Prostate gland (tissue), 2 donors: Measurements from ENCODE around the gene DEFB125. TPM values are rescaled to one million over a fixed set of nuclear protein-coding genes. Genes with fewer than 3 reads are reported as not detected.
"Not testable (repeated sequence)": the region's sequence is repeated elsewhere in the genome, so short reads cannot be mapped to it uniquely, and the experiment has no call there.

ENCODE experiments used
- DNase-seq: peaks from one replicate; pipeline ENCODE4 v3.0.0-alpha.2; 2019; ENCODE audit warnings: low spot score
- H3K27ac ChIP-seq, 2 donors: fragments of 200-600 bp; sonication (generic); 2 replicates each; pipeline ENCODE4 v1.5.1; 2017 to 2019
- H3K27me3 ChIP-seq: fragments of 200-600 bp; sonication (generic); replicated peaks from 2 replicates; pipeline ENCODE4 v1.5.1; 2019; ENCODE audit not compliant: insufficient read depth
- H3K36me3 ChIP-seq, 2 donors: fragments of 200-600 bp; sonication (generic); 1 replicate in 1 of 2; 2 replicates in 1 of 2; pipeline versions ENCODE4 v1.5.1 to v1.8.1; 2017 to 2019
- H3K4me1 ChIP-seq: fragments of 200-600 bp; sonication (generic); replicated peaks from 2 replicates; pipeline ENCODE4 v1.5.1; 2019
- H3K4me3 ChIP-seq, 2 donors: fragments of 200-600 bp; sonication (generic); 2 replicates each; pipeline ENCODE4 v1.5.1; 2017 to 2019
- H3K9me3 ChIP-seq: fragments of 200-600 bp; sonication (generic); 2 replicates; pipeline ENCODE4 v1.5.1; 2017
- POLR2A ChIP-seq: fragments of 450-650 bp; IDR thresholded peaks from one replicate; pipeline ENCODE4 v1.6.1; 2016; ENCODE audit warnings: antibody characterized with exemption, mild to moderate bottlenecking
- POLR2AphosphoS5 ChIP-seq: sonication (generic); formaldehyde crosslinking; IDR thresholded peaks from one replicate; pipeline ENCODE4 v1.6.1; 2017; ENCODE audit warnings: antibody characterized with exemption
- WGBS: methylation state at CpG from one replicate; pipeline ENCODE4 v1.1.5; 2018; 5-methylcytosine and 5-hydroxymethylcytosine counted together
- intact Hi-C: fragments of 100-400 bp; cut with DNase I; formaldehyde crosslinking; loops from one replicate; pipeline ENCODE4 v1.14.2; 2022
- total RNA-seq, 2 donors: library from RNA; depleted of rRNA; stranded (reverse); fragments of >200 nt; gene quantifications; one replicate each; pipeline ENCODE4 v1.1.0, GENCODE V29; 2016
- TF ChIP-seq, protein P1 (sequence below), 4 experiments: fragments of 200-600 bp in 2 of 4; fragments of 450-650 bp in 2 of 4; sonication (generic) in 2 of 4; IDR thresholded peaks; 1 replicate in 3 of 4; 2 replicates in 1 of 4; pipeline ENCODE4 v1.5.1; 2016 to 2019; ENCODE audit warnings: antibody characterized with exemption in 4 of 4, mild to moderate bottlenecking in 2 of 4, moderate library complexity in 2 of 4

Gene DEFB125
- total RNA-seq, 2 donors from 2014 or later: not detected

GRCh38 chr20:101975-102374 is 14.5 kb downstream of the DEFB125 start:
- Histone ChIP-seq H3K27me3 (no peaks in the 10 kb centered on the region), H3K27ac (no peak overlapping the region), H3K4me1 (no peaks in the 10 kb centered on the region), H3K36me3 (no peaks in the 10 kb centered on the region), H3K4me3 (no peak overlapping the region), H3K9me3 (no peaks in the 10 kb centered on the region)
- TF ChIP-seq POLR2AphosphoS5 (no peak), POLR2A (no peak)
- TF ChIP-seq, protein P1, sequence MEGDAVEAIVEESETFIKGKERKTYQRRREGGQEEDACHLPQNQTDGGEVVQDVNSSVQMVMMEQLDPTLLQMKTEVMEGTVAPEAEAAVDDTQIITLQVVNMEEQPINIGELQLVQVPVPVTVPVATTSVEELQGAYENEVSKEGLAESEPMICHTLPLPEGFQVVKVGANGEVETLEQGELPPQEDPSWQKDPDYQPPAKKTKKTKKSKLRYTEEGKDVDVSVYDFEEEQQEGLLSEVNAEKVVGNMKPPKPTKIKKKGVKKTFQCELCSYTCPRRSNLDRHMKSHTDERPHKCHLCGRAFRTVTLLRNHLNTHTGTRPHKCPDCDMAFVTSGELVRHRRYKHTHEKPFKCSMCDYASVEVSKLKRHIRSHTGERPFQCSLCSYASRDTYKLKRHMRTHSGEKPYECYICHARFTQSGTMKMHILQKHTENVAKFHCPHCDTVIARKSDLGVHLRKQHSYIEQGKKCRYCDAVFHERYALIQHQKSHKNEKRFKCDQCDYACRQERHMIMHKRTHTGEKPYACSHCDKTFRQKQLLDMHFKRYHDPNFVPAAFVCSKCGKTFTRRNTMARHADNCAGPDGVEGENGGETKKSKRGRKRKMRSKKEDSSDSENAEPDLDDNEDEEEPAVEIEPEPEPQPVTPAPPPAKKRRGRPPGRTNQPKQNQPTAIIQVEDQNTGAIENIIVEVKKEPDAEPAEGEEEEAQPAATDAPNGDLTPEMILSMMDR (IDR thresholded peaks at IDR 0.05): no peak
- intact Hi-C loops: no loop called here
- no peak for DNase-seq

GRCh38 chr20:103456-103855 is 16.0 kb downstream of the DEFB125 start:
- no peak overlapping the region for H3K27ac ChIP-seq
- TF ChIP-seq, protein P1 (IDR thresholded peaks at IDR 0.05): no peak
- TF ChIP-seq POLR2AphosphoS5 (no peak), POLR2A (no peak)
- H3K27me3 ChIP-seq: no peaks in the 10 kb centered on the region
- 87% methylated on average over 5 of the region's 5 CpGs for WGBS
- DNase-seq: no peak
- no peaks in the 10 kb centered on the region for H3K9me3 ChIP-seq
- no peak overlapping the region for H3K4me3 ChIP-seq
- intact Hi-C loops: no loop called here
- no peaks in the 10 kb centered on the region for H3K4me1 ChIP-seq
- H3K36me3 ChIP-seq: no peaks in the 10 kb centered on the region

- H3K9me3 ChIP-seq: no peaks in the 10 kb centered on the region
- DNase-seq: no peak
- no peaks in the 10 kb centered on the region for H3K27me3 ChIP-seq
- no peaks in the 10 kb centered on the region for H3K36me3 ChIP-seq
- intact Hi-C loops: no loop called here
- TF ChIP-seq POLR2A (no peak), POLR2AphosphoS5 (no peak)
- TF ChIP-seq, protein P1 (IDR thresholded peaks at IDR 0.05): no peak
- H3K27ac ChIP-seq: no peak overlapping the region
- H3K4me1 ChIP-seq: no peaks in the 10 kb centered on the region
- no peak overlapping the region for H3K4me3 ChIP-seq
Measured at GRCh38 chr20:112396-112795, 24.9 kb downstream of the DEFB125 start.

GRCh38 chr20:117518-117917 is 30.0 kb downstream of the DEFB125 start:
- DNase-seq: no peak
- no peaks in the 10 kb centered on the region for H3K27me3 ChIP-seq
- no peaks in the 10 kb centered on the region for H3K4me1 ChIP-seq
- TF ChIP-seq POLR2A (no peak), POLR2AphosphoS5 (no peak)
- TF ChIP-seq, protein P1 (IDR thresholded peaks at IDR 0.05): no peak
- H3K36me3 ChIP-seq: no peaks in the 10 kb centered on the region
- no peak overlapping the region for H3K4me3 ChIP-seq
- intact Hi-C loops: no loop called here
- H3K27ac ChIP-seq: no peak overlapping the region
- no peaks in the 10 kb centered on the region for H3K9me3 ChIP-seq

DNA sequence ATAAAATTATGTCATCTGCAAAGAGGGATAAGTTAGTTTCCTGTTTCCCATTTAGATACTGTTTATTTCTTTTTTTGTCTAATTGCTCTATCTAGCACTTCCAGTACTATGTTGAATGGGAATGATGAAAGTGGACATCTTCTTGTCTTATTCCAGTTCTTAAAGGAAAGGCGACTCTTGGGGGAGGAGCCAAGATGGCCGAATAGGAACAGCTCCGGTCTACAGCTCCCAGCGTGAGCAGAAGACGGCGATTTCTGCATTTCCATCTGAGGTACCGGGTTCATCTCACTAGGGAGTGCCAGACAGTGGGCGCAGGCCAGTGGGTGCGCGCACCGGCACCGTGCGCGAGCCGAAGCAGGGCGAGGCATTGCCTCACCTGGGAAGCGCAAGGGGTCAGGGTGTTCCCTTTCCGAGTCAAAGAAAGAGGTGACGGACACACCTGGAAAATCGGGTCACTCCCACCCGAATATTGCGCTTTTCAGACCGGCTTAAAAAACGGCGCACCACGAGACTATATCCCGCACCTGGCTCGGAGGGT is 42.4 kb downstream of the DEFB125 start:
- WGBS: 85% methylated on average over 21 of the region's 28 CpGs
- H3K4me1 ChIP-seq, intact Hi-C loops, H3K27me3 ChIP-seq, DNase-seq, H3K27ac ChIP-seq, H3K4me3 ChIP-seq, H3K36me3 ChIP-seq, H3K9me3 ChIP-seq: not testable (repeated sequence)
